Kidney glomerular epithelial cell (primary cell): ENCODE results near the gene LSM11.
A peak's percentile ranks its signal among the peaks of the same experiment; 100 is the strongest.

Source experiments
- DNase-seq: peaks from one replicate; lab custom pipeline; 2025; lab: John Stamatoyannopoulos, UW

LSM11 gene

DNA sequence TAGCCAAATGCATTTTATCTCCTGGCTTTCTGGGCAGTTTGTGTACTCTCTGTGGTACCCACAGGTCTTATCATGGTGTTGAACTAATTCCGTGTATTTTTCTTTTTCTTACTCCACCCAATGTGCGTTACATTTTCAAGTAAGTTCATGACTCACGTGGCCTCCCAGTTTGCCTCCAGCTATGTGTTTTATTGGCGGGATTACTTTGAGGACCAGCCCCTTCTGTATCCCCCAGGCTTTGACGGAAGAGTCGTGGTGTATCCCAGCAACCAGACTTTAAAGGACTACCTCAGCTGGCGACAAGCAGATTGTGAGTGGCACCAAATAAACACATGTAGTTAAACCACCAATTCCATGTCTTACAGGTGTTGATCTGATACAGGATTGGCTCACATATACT, 9.1 kb upstream of the LSM11 start:
- DNase-seq, result no peak

DNA sequence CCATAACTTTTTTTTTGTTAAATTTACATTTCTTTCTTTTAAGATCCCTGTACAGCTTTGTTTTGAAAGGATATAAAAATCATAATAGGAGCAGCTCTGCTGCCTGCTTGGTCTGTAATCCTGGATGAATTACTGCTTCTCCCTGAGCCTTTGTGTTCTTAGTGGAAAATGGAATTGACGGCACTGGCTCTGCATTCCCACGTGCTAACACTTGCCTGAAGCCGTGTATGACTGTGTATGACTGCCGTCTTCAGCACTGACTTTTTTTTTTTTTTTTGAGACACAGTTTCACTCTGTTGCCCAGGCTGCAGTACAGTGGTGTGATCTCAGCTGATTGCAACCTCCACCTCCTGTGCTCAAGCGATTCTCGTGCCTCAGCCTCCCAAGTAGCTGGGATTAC, 7.5 kb upstream of the LSM11 start:
- no peak for DNase-seq

DNA sequence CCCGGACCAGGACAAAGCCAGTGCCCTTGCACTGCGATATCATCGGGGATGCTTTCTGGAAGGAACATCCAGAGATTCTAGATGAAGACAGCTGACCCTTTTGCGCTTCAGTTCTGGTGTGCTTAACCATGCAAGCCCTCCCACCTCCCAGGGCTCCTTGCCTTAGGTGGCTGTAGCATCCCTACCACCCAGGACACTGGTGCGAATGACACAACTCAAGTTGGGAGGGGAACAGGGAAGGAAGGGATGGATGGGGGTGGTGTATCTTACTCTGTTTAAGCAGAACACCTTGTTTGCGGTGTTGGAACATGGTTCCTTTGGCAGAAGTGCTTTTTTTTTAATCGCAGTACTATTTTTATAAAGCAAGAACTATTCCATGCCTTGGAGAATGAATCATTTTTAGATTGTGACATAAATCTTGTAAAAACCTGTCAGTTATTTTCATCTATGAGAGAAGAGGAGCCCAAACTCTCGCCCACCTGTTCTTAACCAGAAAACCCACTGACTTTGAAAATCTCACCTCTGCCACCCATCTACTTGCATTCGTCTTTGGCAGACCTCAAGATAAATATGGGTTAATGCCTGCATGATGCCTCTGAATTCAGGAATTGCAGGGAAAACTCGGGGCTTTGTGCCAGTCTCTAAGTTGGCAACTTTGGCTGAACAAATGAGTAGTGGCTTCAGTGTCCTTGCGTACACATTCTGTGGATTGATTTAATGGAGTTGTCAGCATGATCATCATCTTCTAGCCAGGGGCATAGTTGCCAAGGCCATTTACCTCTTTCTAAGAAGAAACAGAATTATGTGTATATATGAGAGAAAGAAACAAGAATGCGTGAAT, 3.9 kb upstream of the LSM11 start:
- DNase-seq, result no peak

GRCh38 chr5:157740229-157740610, 3.3 kb upstream of the LSM11 start:
- no peak for DNase-seq

- no peak for DNase-seq
Measured at GRCh38 chr5:157741131-157741530, 2.4 kb upstream of the LSM11 start.

DNA sequence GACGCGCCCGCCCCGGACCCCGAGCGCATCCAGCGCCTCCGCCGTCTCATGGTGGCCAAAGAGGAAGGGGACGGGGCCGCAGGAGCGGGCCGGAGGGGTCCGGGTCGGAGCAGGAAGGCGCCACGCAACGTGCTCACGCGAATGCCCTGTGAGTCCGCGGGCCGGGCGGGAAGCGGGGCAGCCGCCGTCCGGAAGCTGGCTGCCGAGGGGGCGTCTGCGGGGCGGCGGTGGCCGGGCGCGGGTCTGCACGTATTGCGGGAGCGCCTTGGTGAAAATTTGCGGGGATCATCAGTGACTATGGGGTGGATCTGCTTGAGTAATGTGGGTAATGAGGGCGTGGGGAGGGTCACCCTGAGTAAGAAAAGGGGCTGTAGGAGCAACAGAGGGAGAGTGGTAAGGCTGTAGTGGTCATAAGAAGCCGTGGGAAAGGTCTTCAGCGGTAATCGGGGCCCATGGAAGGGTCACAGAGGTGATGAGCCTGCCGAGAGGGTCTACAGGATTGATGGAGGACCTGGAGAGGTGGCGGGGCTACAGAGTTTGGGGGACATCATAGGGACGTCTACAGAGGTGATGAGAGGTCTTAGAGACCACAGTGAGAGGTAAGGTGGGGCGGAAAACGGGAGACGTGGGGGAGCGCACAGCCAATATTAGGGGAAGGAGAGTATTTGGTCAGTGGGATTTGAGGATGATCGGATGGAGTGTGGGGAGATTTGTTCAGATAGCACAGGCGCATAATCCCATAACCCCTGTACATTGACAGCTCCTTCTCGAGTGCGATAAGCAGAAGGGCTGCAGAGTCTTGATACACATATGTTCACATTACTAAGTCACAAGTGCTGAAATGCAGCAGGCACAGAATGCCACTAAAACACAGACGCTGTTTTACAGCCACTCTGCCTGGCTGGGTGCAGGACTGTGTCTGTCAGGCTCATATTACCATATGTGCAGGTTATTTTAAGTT, 819 bp downstream of the LSM11 start:
- DNase-seq, result no peak

DNA sequence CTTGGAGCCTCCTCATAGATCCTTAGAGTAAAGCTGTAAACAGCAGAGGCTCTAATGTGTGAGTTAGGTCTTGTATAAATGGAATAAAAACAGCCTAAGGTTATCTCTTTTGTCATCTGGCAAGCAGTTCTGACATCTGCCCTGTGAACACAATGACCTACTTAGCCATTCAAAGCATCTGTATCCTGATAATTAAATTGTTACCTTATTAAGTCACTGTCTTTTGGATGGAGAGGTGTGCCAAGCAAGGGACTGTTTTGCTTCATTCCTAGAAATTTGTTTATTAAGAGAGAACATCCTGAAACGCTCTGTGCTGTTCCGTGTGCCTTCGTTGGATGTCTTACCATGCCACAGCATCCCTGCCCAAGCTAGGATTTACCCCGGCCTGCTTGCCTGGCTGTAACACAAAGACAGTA, 1.5 kb downstream of the LSM11 start:
- DNase-seq, result no peak

- no peak for DNase-seq
Measured at GRCh38 chr5:157747173-157747740, 3.7 kb downstream of the LSM11 start.

GRCh38 chr5:157747766-157748700, 4.5 kb downstream of the LSM11 start:
- no peak for DNase-seq

DNA sequence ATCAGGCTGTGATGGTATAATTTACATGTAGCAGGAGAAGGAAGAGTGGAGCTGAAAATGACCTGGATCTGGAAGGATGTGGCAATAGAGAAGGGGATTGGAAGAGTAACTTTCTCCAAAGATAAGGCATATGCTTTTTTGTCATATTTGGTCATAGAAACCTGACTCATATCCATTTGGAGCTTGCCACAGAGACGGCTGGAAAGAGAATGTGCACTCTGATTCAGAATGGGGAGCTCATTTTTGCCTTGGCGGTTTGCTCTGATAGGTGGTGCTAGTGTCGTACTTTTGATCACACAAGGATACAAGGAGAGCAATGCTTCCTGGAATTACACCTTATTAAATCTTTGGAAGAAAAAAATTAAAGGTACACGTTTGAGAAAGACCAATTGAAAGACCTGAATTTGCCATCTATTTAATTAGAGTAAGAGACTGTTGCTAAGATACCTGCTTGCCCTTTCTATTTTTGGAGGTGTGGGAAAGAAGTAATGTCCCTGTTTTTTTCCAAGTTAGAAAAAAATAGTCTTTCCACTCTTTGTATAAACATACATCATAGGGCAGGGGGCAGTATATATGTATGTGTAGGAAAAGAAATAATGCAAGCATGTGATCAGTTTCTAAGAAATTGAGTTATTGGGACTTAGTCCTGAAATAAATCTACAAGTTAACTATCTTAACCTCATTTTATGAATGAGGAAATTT, 5.4 kb downstream of the LSM11 start:
- no peak for DNase-seq

DNA sequence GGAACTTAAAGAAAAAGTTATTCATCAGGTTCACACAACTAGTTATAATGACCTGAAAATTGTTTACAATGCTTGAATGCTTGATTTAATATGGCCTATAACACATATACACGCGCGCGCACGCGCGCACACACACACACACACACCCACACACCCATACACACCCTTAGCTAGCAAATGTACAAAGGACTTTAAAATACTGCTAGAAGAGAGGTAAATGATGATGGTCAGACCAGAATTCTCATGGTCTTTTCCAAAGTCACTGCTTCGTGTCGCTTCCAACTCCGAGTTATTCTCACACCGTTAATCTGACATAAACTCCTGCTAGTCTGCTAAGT, 5.9 kb downstream of the LSM11 start:
- no peak for DNase-seq

- no peak for DNase-seq
Measured at GRCh38 chr5:157750320-157750719, 6.8 kb downstream of the LSM11 start.

DNA sequence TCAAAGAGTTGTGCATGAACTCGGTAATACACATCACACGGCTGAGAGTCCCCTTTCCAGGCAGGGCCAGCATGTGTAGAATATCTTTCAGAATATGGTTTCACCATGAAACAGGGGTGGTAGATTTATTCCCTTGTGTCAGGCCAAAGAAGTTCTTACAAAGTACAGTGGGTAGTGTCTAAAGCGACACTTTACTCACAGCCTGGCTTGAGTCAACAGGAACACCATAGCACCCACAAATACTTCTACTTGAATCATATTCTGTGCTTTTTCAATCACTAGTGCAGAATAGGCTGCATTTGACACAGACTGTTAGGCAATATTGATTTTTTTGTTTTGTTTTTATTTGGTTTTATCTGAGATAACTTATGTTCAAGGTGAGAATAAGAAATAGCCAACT, 12.6 kb downstream of the LSM11 start:
- no peak for DNase-seq

DNA sequence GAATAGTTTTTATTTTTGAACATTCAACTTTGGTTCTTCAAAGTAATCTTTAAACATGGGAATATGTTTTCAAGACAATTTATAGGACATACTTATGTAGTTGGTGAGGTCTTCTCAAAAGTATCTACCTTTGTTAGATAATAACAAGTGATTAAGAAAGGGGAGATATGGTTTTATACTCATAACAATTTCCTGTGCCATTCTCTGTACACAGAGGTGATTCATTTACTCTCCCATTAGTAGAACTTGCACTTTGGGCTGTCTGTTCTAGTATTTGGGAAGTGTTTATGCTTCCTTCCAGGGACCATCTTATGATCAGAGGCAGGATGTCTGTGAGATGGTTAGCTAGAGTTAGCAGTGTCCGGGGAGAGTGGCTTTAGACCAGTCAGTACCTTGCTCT, 15.2 kb downstream of the LSM11 start:
- no peak for DNase-seq

DNA sequence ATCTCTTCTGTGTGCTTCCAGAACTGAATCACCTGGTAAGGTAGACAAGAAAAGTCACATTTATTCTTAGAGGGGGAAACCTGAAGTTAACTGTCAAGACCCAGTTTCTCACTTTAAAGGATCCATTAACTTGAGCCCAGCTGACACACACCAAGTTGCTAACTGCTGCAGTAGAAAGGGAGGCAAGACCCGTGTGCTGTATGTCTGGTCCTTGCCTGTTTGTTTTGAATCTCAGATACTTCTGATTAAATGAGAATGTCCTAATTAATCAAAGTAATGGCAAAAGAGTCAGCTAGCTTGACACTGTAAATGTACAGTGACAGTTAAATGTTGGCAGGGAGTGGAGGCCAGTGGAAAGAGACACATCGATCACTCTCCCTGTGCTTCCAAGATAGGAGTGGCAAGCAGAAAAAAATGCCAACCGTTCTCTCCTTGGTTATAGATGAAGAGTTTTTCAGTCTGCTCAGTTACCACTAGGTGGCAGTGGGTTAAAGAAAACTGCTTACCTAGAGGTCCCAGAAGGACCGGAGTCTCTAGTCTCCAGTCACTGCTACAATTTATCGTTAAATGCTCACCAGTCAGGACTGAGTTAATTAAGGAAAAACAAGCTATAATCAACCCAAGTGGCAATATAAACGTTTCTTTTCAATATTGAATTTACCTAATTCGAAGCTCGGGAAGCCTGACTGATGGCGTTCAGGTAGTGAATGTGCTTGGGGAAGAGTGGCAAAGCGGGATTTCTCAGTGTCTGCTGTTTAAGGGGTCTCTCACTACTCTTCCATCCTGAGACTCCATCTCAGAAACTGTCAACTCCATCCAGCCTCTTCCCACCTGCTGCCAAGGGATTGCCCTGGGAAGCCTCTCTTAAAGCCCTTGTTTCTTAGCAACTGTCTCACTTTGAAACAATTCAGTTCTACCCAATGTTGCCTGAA, 18.4 kb downstream of the LSM11 start:
- peak; percentile 79 for DNase-seq

GRCh38 chr5:157764531-157764930, 21.0 kb downstream of the LSM11 start:
- no peak for DNase-seq

- DNase-seq, result no peak
Measured at GRCh38 chr5:157766442-157766841, 22.9 kb downstream of the LSM11 start.

DNA sequence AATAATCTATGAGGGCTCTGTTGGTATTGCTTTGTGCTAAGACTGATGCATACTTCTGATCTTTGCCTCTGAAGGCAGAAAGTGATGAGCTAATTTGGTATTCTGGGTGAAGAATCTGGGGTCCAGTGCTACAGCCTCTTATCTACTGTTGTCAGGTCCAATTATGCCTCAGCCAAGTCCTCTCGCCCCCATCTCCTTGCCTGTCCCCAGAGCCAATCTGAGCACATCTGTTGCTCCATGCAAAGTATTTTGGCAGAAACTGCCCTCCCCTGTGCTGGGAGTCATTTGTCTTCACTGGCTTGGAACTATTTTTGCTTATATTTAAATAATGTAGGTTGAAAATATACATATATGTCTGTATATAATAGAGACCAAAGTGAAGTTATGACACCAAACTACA, 23.4 kb downstream of the LSM11 start:
- no peak for DNase-seq

DNA sequence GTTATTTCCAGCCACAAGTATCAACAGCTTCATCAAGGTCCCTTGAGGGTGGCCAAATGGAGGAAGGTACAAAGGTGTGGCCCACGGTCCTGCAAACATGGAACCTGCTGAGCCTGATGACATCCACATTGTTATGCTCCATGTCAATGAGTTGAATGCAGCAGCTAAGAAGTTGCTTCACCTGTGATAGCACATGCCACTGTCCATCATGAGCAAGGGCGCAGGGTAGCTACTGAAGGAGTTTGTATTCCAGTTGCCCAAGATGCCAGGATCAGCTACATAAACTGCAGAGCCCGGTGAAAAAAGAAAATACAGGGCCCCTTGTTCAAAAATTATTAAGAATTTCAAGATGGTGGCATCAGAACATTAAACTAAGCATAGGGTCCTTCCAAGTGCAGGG, 24.2 kb downstream of the LSM11 start:
- DNase-seq, result no peak

GRCh38 chr5:157770665-157771064, 27.2 kb downstream of the LSM11 start:
- no peak for DNase-seq
